Neural cell (in vitro differentiated cells): Measurements from ENCODE around the gene ENOX1.

ENCODE experiments used
- CTCF ChIP-seq: fragments of 450-650 bp; IDR thresholded peaks from 2 replicates; pipeline ENCODE4 v1.5.1; 2014; ENCODE audit warnings: antibody characterized with exemption, mild to moderate bottlenecking, moderate library complexity; ENCODE audit not compliant: poor library complexity, severe bottlenecking
- EP300 ChIP-seq: fragments of 450-650 bp; conservative IDR thresholded peaks from 2 replicates; pipeline ENCODE4 v1.6.1; 2014; ENCODE audit warnings: antibody characterized with exemption, mild to moderate bottlenecking, moderate library complexity; ENCODE audit not compliant: poor library complexity, severe bottlenecking
- EZH2 ChIP-seq: fragments of 200-600, 300-800 bp; shearing (Covaris generic), sonication (generic); IDR thresholded peaks from 2 replicates; pipeline ENCODE4 v1.6.1; 2014; ENCODE audit warnings: antibody characterized with exemption, low read length, borderline replicate concordance, mild to moderate bottlenecking; ENCODE audit not compliant: insufficient read depth, poor library complexity, severe bottlenecking
- POLR2AphosphoS5 ChIP-seq: IDR thresholded peaks from 2 replicates; pipeline ENCODE4 v1.6.1; 2012
- REST ChIP-seq: IDR thresholded peaks from 2 replicates; pipeline ENCODE4 v1.6.1; 2012; ENCODE audit warnings: borderline replicate concordance
- SMC3 ChIP-seq: fragments of 450-650 bp; conservative IDR thresholded peaks from 2 replicates; pipeline ENCODE4 v1.6.1; 2014; ENCODE audit warnings: antibody characterized with exemption, mild to moderate bottlenecking, moderate library complexity; ENCODE audit not compliant: poor library complexity
- TAF1 ChIP-seq: IDR thresholded peaks from 2 replicates; pipeline ENCODE4 v1.6.1; 2012; ENCODE audit warnings: low read depth

DNA sequence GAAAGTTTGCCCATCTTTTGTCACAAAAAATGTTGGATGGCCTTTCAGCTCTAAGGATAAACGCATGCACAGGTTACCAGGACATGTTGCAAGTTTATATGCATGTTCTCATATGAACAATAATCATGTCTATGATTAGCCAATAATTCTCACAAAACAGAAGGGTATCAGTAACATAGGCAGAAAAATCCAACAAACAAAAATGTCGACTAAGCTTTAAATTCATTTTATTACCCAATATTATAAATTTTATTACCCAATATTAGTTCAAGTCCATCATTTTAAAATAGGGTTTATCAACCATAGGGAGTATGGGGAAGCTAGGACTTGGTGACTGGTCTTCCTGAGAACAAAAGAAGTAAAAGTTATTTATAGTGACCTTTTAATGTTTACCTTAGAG, 93.1 kb downstream of the ENOX1 start:
- no peak for TF ChIP-seq EZH2
- TF ChIP-seq EP300 = no peak
- TF ChIP-seq CTCF = no peak
- TF ChIP-seq SMC3 = no peak
- no peak for TF ChIP-seq TAF1
- no peak for TF ChIP-seq POLR2AphosphoS5
- no peak for TF ChIP-seq REST
